Endothelial cell of umbilical vein (primary cell): ENCODE data around the gene BRF1.

ENCODE experiments used
- FOS ChIP-seq: IDR thresholded peaks from 2 replicates; pipeline ENCODE4 v1.6.1; 2011; ENCODE audit warnings: mild to moderate bottlenecking, low read length, moderate library complexity, borderline replicate concordance; ENCODE audit not compliant: insufficient read depth
- MYC ChIP-seq: IDR thresholded peaks from one replicate; pipeline ENCODE4 v1.6.1; 2011; ENCODE audit warnings: mild to moderate bottlenecking, low read depth, low read length
- POLR2AphosphoS5 ChIP-seq: IDR thresholded peaks from 2 replicates; pipeline ENCODE4 v1.6.1; 2012; ENCODE audit warnings: low read depth, mild to moderate bottlenecking, control low read depth, low read length, moderate library complexity; ENCODE audit not compliant: insufficient read depth
- TF ChIP-seq, protein P1 (sequence below), 2 donors: IDR thresholded peaks; 1 replicate in 1 of 2; 2 replicates in 1 of 2; pipeline ENCODE4 v1.5.1; 2011; ENCODE audit warnings: low read length in 2 of 2, mild to moderate bottlenecking in 2 of 2, moderate library complexity in 2 of 2, control low read depth in 1 of 2, inconsistent platforms in 1 of 2, low read depth in 1 of 2; ENCODE audit not compliant: insufficient read depth in 1 of 2; ENCODE audit errors: extremely low read depth in 1 of 2
- TF ChIP-seq, protein P2 (sequence below): IDR thresholded peaks from 2 replicates; pipeline ENCODE4 v1.6.1; 2011; ENCODE audit not compliant: insufficient read depth, insufficient read length

DNA sequence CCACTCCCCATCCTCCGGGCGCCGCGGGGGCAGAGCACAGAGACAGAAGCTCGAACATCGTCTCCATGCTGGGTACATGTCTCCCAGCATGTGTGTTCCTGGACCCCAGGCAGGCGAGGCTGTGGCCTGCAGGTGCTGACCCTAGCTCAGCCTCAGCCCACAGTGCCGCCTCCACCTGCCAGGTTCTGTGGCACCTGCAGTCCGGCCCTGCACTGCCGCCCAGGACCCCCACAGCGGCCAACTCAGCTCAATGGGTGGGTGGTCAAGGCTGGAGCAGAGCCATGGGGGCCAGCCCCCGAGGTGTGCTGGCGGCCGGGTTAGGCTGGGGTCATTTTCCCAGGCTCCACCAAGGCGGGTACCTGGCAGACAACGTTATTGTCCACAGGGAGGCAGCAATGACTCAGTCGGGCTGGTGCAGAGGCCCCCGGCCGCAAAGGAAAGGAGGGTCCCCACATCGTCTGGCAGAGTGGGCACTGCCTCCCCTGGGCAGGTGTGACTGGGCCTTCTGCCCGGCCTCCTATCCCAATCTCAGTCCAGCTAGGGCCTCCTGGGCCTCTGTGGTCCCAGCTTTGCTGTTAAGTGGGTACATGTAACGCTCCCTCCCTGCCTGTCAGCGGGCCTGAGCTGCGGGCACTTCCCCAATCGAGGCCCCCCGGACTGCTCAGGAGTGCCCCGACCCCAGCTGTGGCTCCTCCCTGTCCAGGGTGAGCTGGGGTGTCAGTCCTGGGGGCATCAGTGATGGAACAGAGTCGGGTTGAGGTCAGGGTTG is 99.5 kb downstream of the BRF1 start:
- TF ChIP-seq, protein P1, sequence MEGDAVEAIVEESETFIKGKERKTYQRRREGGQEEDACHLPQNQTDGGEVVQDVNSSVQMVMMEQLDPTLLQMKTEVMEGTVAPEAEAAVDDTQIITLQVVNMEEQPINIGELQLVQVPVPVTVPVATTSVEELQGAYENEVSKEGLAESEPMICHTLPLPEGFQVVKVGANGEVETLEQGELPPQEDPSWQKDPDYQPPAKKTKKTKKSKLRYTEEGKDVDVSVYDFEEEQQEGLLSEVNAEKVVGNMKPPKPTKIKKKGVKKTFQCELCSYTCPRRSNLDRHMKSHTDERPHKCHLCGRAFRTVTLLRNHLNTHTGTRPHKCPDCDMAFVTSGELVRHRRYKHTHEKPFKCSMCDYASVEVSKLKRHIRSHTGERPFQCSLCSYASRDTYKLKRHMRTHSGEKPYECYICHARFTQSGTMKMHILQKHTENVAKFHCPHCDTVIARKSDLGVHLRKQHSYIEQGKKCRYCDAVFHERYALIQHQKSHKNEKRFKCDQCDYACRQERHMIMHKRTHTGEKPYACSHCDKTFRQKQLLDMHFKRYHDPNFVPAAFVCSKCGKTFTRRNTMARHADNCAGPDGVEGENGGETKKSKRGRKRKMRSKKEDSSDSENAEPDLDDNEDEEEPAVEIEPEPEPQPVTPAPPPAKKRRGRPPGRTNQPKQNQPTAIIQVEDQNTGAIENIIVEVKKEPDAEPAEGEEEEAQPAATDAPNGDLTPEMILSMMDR (IDR thresholded peaks at IDR 0.05; ENCODE audit: extremely low read depth in 1 of 2, insufficient read depth in 1 of 2, low read depth in 1 of 2, low read length in 2 of 2) = peak; percentile 4 to 25
- TF ChIP-seq FOS (no peak), MYC (no peak), POLR2AphosphoS5 (no peak)
- TF ChIP-seq, protein P2, sequence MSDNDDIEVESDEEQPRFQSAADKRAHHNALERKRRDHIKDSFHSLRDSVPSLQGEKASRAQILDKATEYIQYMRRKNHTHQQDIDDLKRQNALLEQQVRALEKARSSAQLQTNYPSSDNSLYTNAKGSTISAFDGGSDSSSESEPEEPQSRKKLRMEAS = no peak
